Measurements from ENCODE around the gene IL1R1.

GRCh38 chr2:102140377-102140776, 2.2 kb upstream of the IL1R1 start:
- TF ChIP-seq CTCF (IDR thresholded peaks at IDR 0.05; ENCODE audit: borderline replicate concordance, extremely low read depth, low read length, poor library complexity, severe bottlenecking) (no peak), EZH2 (IDR thresholded peaks at IDR 0.05; ENCODE audit: borderline replicate concordance, low read depth, low read length, severe bottlenecking) (no peak)

All from DND-41 (cell line).